Stimulated activated effector memory CD8-positive, alpha-beta T cell treated with anti-CD3 and anti-CD28 coated beads, Interleukin-12 subunit alpha, Interleukin-12 subunit beta, amount 100 ng/mL, for 72 hours (primary cell): ENCODE results near the gene ZNF341.
"Not testable (repeated sequence)": the region's sequence is repeated elsewhere in the genome, so short reads cannot be mapped to it uniquely, and the experiment has no call there.

ENCODE experiments used
- ATAC-seq: fragments of 150-1000 bp; cut with Tn5 transposase; 2 replicates; pipeline ENCODE4 v1.10.0; 2021
- DNase-seq, 2 donors: peaks; one replicate each; pipeline ENCODE4 v3.0.0; 2021 to 2022; ENCODE audit warnings: low spot score in 2 of 2
- H3K27ac Mint-ChIP-seq: one replicate; pipeline ENCODE4 v1.8.0; 2022; ENCODE audit warnings: mild to moderate bottlenecking, mixed read lengths
- H3K36me3 Mint-ChIP-seq: one replicate; pipeline ENCODE4 v1.8.0; 2022; ENCODE audit warnings: mild to moderate bottlenecking, mixed read lengths
- H3K4me1 Mint-ChIP-seq: one replicate; pipeline ENCODE4 v1.8.0; 2022; ENCODE audit warnings: mixed read lengths
- H3K4me3 Mint-ChIP-seq: one replicate; pipeline ENCODE4 v1.8.0; 2022; ENCODE audit warnings: mild to moderate bottlenecking, mixed read lengths
- H3K9me3 Mint-ChIP-seq: one replicate; pipeline ENCODE4 v1.8.0; 2022; ENCODE audit warnings: mixed read lengths

The ZNF341 gene

GRCh38 chr20:33789109-33789857 lies 57.5 kb downstream of the ZNF341 start:
- DNase-seq (no peak), ATAC-seq (no peak)
- Mint-ChIP-seq H3K9me3 (no peaks in the 10 kb centered on the region), H3K4me1 (peaks cover 33% of the 10 kb centered on the region), H3K27ac (no peak overlapping the region), H3K36me3 (no peaks in the 10 kb centered on the region), H3K4me3 (no peak overlapping the region)

GRCh38 chr20:33789858-33790182 lies 58.0 kb downstream of the ZNF341 start:
- no peak for DNase-seq
- Mint-ChIP-seq H3K36me3 (no peaks in the 10 kb centered on the region), H3K4me3 (no peak overlapping the region), H3K4me1 (peaks cover 33% of the 10 kb centered on the region), H3K9me3 (no peaks in the 10 kb centered on the region), H3K27ac (no peak overlapping the region)
- ATAC-seq: no peak

- ATAC-seq: no peak
- no peaks in the 10 kb centered on the region for H3K9me3 Mint-ChIP-seq
- H3K4me1 Mint-ChIP-seq: peaks cover 32% of the 10 kb centered on the region
- H3K27ac Mint-ChIP-seq: peak overlapping the region; percentile 52
- H3K4me3 Mint-ChIP-seq: no peak overlapping the region
- no peak for DNase-seq
- H3K36me3 Mint-ChIP-seq: no peaks in the 10 kb centered on the region
Measured at GRCh38 chr20:33790566-33790965, 58.8 kb downstream of the ZNF341 start.

GRCh38 chr20:33791021-33791420 lies 59.2 kb downstream of the ZNF341 start:
- H3K36me3 Mint-ChIP-seq: no peaks in the 10 kb centered on the region
- no peak for DNase-seq
- H3K27ac Mint-ChIP-seq: no peak overlapping the region
- H3K4me3 Mint-ChIP-seq: no peak overlapping the region
- peaks cover 27% of the 10 kb centered on the region for H3K4me1 Mint-ChIP-seq
- H3K9me3 Mint-ChIP-seq: no peaks in the 10 kb centered on the region
- no peak for ATAC-seq

- H3K4me3 Mint-ChIP-seq: no peak overlapping the region
- no peaks in the 10 kb centered on the region for H3K9me3 Mint-ChIP-seq
- H3K27ac Mint-ChIP-seq: no peak overlapping the region
- DNase-seq (no peak), ATAC-seq (no peak)
- peaks cover 23% of the 10 kb centered on the region for H3K4me1 Mint-ChIP-seq
- H3K36me3 Mint-ChIP-seq: no peaks in the 10 kb centered on the region
Measured at GRCh38 chr20:33791540-33791939, 59.7 kb downstream of the ZNF341 start.

- Mint-ChIP-seq H3K4me3 (no peak overlapping the region), H3K36me3 (no peaks in the 10 kb centered on the region), H3K4me1 (peaks cover 21% of the 10 kb centered on the region), H3K9me3 (no peaks in the 10 kb centered on the region), H3K27ac (peak overlapping the region; percentile 78)
- peak; percentile 64 for ATAC-seq
- DNase-seq: peak; percentile 40 to 82
Measured at GRCh38 chr20:33791959-33792597, 60.3 kb downstream of the ZNF341 start.

- DNase-seq, ATAC-seq, H3K36me3 Mint-ChIP-seq, H3K9me3 Mint-ChIP-seq, H3K4me3 Mint-ChIP-seq: not testable (repeated sequence)
- Mint-ChIP-seq H3K27ac (peak overlapping the region; percentile 78), H3K4me1 (peaks cover 16% of the 10 kb centered on the region)
Measured at GRCh38 chr20:33792598-33792989, 60.8 kb downstream of the ZNF341 start.

- H3K4me1 Mint-ChIP-seq: peaks cover 9% of the 10 kb centered on the region
- no peak overlapping the region for H3K4me3 Mint-ChIP-seq
- DNase-seq: no peak
- H3K27ac Mint-ChIP-seq: peak overlapping the region; percentile 78
- H3K9me3 Mint-ChIP-seq: no peaks in the 10 kb centered on the region
- H3K36me3 Mint-ChIP-seq: no peaks in the 10 kb centered on the region
- ATAC-seq: no peak
Measured at GRCh38 chr20:33793011-33793931, 61.5 kb downstream of the ZNF341 start.

GRCh38 chr20:33796263-33796906 lies 64.6 kb downstream of the ZNF341 start:
- no peaks in the 10 kb centered on the region for H3K9me3 Mint-ChIP-seq
- no peaks in the 10 kb centered on the region for H3K36me3 Mint-ChIP-seq
- no peak for ATAC-seq
- no peak overlapping the region for H3K27ac Mint-ChIP-seq
- no peak for DNase-seq
- no peak overlapping the region for H3K4me3 Mint-ChIP-seq
- H3K4me1 Mint-ChIP-seq: peaks cover 5% of the 10 kb centered on the region

GRCh38 chr20:33796907-33797544 lies 65.2 kb downstream of the ZNF341 start:
- H3K36me3 Mint-ChIP-seq: no peaks in the 10 kb centered on the region
- ATAC-seq (no peak), DNase-seq (no peak)
- no peak overlapping the region for H3K4me3 Mint-ChIP-seq
- H3K4me1 Mint-ChIP-seq: peaks cover 5% of the 10 kb centered on the region
- no peak overlapping the region for H3K27ac Mint-ChIP-seq
- no peaks in the 10 kb centered on the region for H3K9me3 Mint-ChIP-seq

GRCh38 chr20:33798444-33798843 lies 66.6 kb downstream of the ZNF341 start:
- H3K4me3 Mint-ChIP-seq: no peak overlapping the region

GRCh38 chr20:33803921-33804337 lies 72.1 kb downstream of the ZNF341 start:
- no peak overlapping the region for H3K27ac Mint-ChIP-seq
- H3K9me3 Mint-ChIP-seq: no peaks in the 10 kb centered on the region
- no peaks in the 10 kb centered on the region for H3K36me3 Mint-ChIP-seq
- no peaks in the 10 kb centered on the region for H3K4me1 Mint-ChIP-seq
- DNase-seq (no peak), ATAC-seq (no peak)
- H3K4me3 Mint-ChIP-seq: no peak overlapping the region

More at GRCh38 chr20:33798444-33798843, 66.6 kb downstream of the ZNF341 start:
- ATAC-seq (no peak), DNase-seq (no peak)
- no peak overlapping the region for H3K27ac Mint-ChIP-seq
- H3K36me3 Mint-ChIP-seq: no peaks in the 10 kb centered on the region
- H3K9me3 Mint-ChIP-seq: no peaks in the 10 kb centered on the region
- H3K4me1 Mint-ChIP-seq: no peaks in the 10 kb centered on the region

- ATAC-seq: no peak
- Mint-ChIP-seq H3K27ac (no peak overlapping the region), H3K4me1 (peaks cover 15% of the 10 kb centered on the region), H3K9me3 (no peaks in the 10 kb centered on the region), H3K36me3 (peaks cover 26% of the 10 kb centered on the region), H3K4me3 (no peak overlapping the region)
- DNase-seq: no peak
Measured at GRCh38 chr20:33808388-33808787, 76.6 kb downstream of the ZNF341 start.

GRCh38 chr20:33810259-33810658 lies 78.5 kb downstream of the ZNF341 start:
- H3K27ac Mint-ChIP-seq: no peak overlapping the region
- H3K36me3 Mint-ChIP-seq: peaks cover 36% of the 10 kb centered on the region
- H3K9me3 Mint-ChIP-seq: no peaks in the 10 kb centered on the region
- DNase-seq: no peak
- ATAC-seq: no peak
- H3K4me3 Mint-ChIP-seq: no peak overlapping the region
- H3K4me1 Mint-ChIP-seq: peaks cover 34% of the 10 kb centered on the region
